GM12878 (cell line): ENCODE results near the gene STARD8. TPM values are rescaled to one million over a fixed set of nuclear protein-coding genes. Genes with fewer than 3 reads are reported as not detected.

ENCODE experiments used
- ATAC-seq: fragments of 200-7000 bp; cut with Tn5 transposase; 3 replicates; pipeline ENCODE4 v1.9.1; 2020; ENCODE audit warnings: mild to moderate bottlenecking, moderate library complexity
- BruUV-seq: library from RNA; stranded (reverse); fragments of 400-500 nt; replicated peaks from 2 replicates; lab custom pipeline; 2021; lab: Mats Ljungman, UMichigan
- CTCF ChIA-PET: fragments of 300-600 bp; sonication (Branson Sonifier 250); formaldehyde crosslinking; extraction: SDS; loops from one replicate; lab custom pipeline; 2021; ENCODE audit warnings: inconsistent platforms; lab: Yijun Ruan, JAX
- POLR2A ChIA-PET: fragments of 350-600 bp; formaldehyde crosslinking; extraction: SDS; loops from one replicate; lab custom pipeline; 2021; ENCODE audit warnings: inconsistent platforms; lab: Charles Lee
- RAD21 ChIA-PET: fragments of 300-600 bp; sonication (Branson Sonifier 250); formaldehyde crosslinking; loops from one replicate; lab custom pipeline; 2023; ENCODE audit warnings: antibody characterized with exemption; ENCODE audit not compliant: unreplicated experiment; lab: Charles Lee
- SMC1A ChIA-PET: fragments of 300-600 bp; sonication (Branson Sonifier 250); formaldehyde crosslinking; loops from one replicate; lab custom pipeline; 2023; ENCODE audit not compliant: unreplicated experiment, uncharacterized antibody; lab: Charles Lee
- DNase-seq: peaks from one replicate; pipeline ENCODE4 v3.0.0-alpha.2; 2011; ENCODE audit warnings: low read depth, low spot score
- FAIRE-seq: peaks from 3 replicates; lab custom pipeline; 2011; peaks lifted over from hg19 to GRCh38; lab: Jason Lieb, UNC
- H2AFZ ChIP-seq: 2 replicates; pipeline ENCODE4 v1.6.0; 2011; ENCODE audit warnings: low read depth, low read length, control low read depth; ENCODE audit not compliant: control insufficient read depth
- H3K27ac ChIP-seq: 2 replicates; pipeline ENCODE4 v1.5.1; 2011; ENCODE audit warnings: control low read depth; ENCODE audit not compliant: control insufficient read depth, insufficient read depth
- H3K27me3 ChIP-seq, 2 experiments: replicated peaks in 1 of 2; 2 replicates each; pipeline versions ENCODE4 v1.6.0 to v1.6.1; 2011; ENCODE audit warnings: low read length in 1 of 2; ENCODE audit not compliant: control insufficient read depth in 2 of 2, insufficient read depth in 2 of 2
- H3K36me3 ChIP-seq, 2 experiments: 2 replicates each; pipeline ENCODE4 v1.5.1; 2011; ENCODE audit warnings: low read length in 1 of 2; ENCODE audit not compliant: control insufficient read depth in 2 of 2, insufficient read depth in 2 of 2
- H3K4me1 ChIP-seq: 2 replicates; pipeline ENCODE4 v1.6.1; 2011; ENCODE audit warnings: mild to moderate bottlenecking, low read length, moderate library complexity, mixed read lengths; ENCODE audit not compliant: control insufficient read depth, insufficient read depth
- H3K4me2 ChIP-seq: 2 replicates; pipeline ENCODE4 v1.6.0; 2011; ENCODE audit warnings: control low read depth; ENCODE audit not compliant: control insufficient read depth, insufficient read depth
- H3K4me3 ChIP-seq: fragments of 200-600 bp; sonication (generic); 2 replicates; pipeline ENCODE4 v1.5.1; 2016
- H3K79me2 ChIP-seq: 2 replicates; pipeline ENCODE4 v1.6.0; 2011; ENCODE audit warnings: low read length; ENCODE audit not compliant: control insufficient read depth, insufficient read depth
- H3K9ac ChIP-seq: 2 replicates; pipeline ENCODE4 v1.8.0; 2011; ENCODE audit warnings: low read length, control low read depth, mixed read lengths; ENCODE audit not compliant: control insufficient read depth, insufficient read depth
- H3K9me3 ChIP-seq: replicated peaks from 3 replicates; pipeline ENCODE4 v1.5.1; 2011; ENCODE audit warnings: mild to moderate bottlenecking, low read length; ENCODE audit not compliant: control insufficient read depth, insufficient read depth
- H4K20me1 ChIP-seq: 2 replicates; pipeline ENCODE4 v1.6.0; 2011; ENCODE audit not compliant: control insufficient read depth, insufficient read depth
- MTA3 ChIP-seq: IDR thresholded peaks from 2 replicates; pipeline ENCODE4 v1.6.1; 2012; ENCODE audit warnings: low read length, inconsistent platforms, borderline replicate concordance
- RFX5 ChIP-seq: IDR thresholded peaks from 2 replicates; pipeline ENCODE4 v1.6.1; 2011; ENCODE audit warnings: low read depth, low read length, improper control_type of control experiment
- SREBF2 ChIP-seq: IDR thresholded peaks from 2 replicates; pipeline ENCODE4 v1.6.1; 2012; ENCODE audit warnings: mild to moderate bottlenecking, low read length
- SRF ChIP-seq, 2 experiments: IDR thresholded peaks; 2 replicates each; pipeline ENCODE4 v1.6.1; 2011; ENCODE audit warnings: low read depth in 2 of 2, low read length in 2 of 2, mild to moderate bottlenecking in 1 of 2, moderate library complexity in 1 of 2
- STAT3 ChIP-seq: IDR thresholded peaks from 2 replicates; pipeline ENCODE4 v1.6.1; 2011; ENCODE audit warnings: low read depth, low read length, improper control_type of control experiment
- TCF7 ChIP-seq: IDR thresholded peaks from 2 replicates; pipeline ENCODE4 v1.6.1; 2014; ENCODE audit warnings: antibody characterized with exemption, borderline replicate concordance
- ZNF384 ChIP-seq: IDR thresholded peaks from 2 replicates; pipeline ENCODE4 v1.6.1; 2012; ENCODE audit warnings: low read depth, mild to moderate bottlenecking, low read length, improper control_type of control experiment, borderline replicate concordance
- WGBS: methylation state at CpG from one replicate; pipeline ENCODE4 v1.1.6; 2016; ENCODE audit warnings: low lambda C conversion rate; ENCODE audit not compliant: insufficient replicate concordance, insufficient coverage; ENCODE audit errors: missing lambda C conversion rate; 5-methylcytosine and 5-hydroxymethylcytosine counted together
- in situ Hi-C: fragments of 300-500 bp; cut with MboI; formaldehyde crosslinking; loops from 9 replicates; pipeline ENCODE4 v1.14.3; 2018; ENCODE audit warnings: mixed read lengths
- intact Hi-C: fragments of 100-400 bp; cut with micrococcal nuclease; formaldehyde crosslinking; loops from one replicate; pipeline ENCODE4 v1.14.2; 2022; ENCODE audit not compliant: unreplicated experiment
- polyA plus RNA-seq, 11 experiments: library from polyadenylated mRNA; depleted of rRNA in 4 of 11; unstranded in 6 of 11; stranded (reverse) in 5 of 11; fragments of >200 nt; fragmentation: Nextera tagmentation in 4 of 11; fragmentation: Illumina TruSeq in 1 of 11; extraction: Ambion mirVana in 4 of 11; extraction: Trizol in 1 of 11; gene quantifications; 1 replicate in 1 of 11; 2 replicates in 10 of 11; pipeline versions ENCODE4 v1.2.1 to v1.2.3, GENCODE V29; 2011 to 2016; ENCODE audit warnings: inconsistent platforms in 2 of 11, missing spikeins in 2 of 11, low read depth in 1 of 11
- total RNA-seq, 4 experiments: library from RNA; depleted of rRNA in 3 of 4; stranded (reverse); fragments of >200 nt in 3 of 4; fragmentation: Illumina TruSeq in 1 of 4; extraction: Trizol in 1 of 4; gene quantifications; 2 replicates each; pipeline versions ENCODE4 v1.2.1 to v1.2.3, GENCODE V29; 2013 to 2021
- TF ChIP-seq, protein P1 (sequence below): IDR thresholded peaks from 2 replicates; pipeline ENCODE4 v1.6.1; 2012; ENCODE audit warnings: mild to moderate bottlenecking, low read depth, low read length
- TF ChIP-seq, protein P2 (sequence below): fragments of 450-650 bp; formaldehyde crosslinking; IDR thresholded peaks from 2 replicates; pipeline ENCODE4 v1.4.0; 2022; ENCODE audit warnings: mild to moderate bottlenecking, moderate library complexity
- TF ChIP-seq, protein P3 (sequence below), 3 experiments: IDR thresholded peaks in 2 of 3; conservative IDR thresholded peaks in 1 of 3; 2 replicates each; pipeline ENCODE4 v1.5.1; 2011; ENCODE audit warnings: low read depth in 3 of 3, low read length in 3 of 3, mild to moderate bottlenecking in 3 of 3, control low read depth in 2 of 3, moderate library complexity in 2 of 3, inconsistent platforms in 1 of 3, mixed read lengths in 1 of 3; ENCODE audit not compliant: control insufficient read depth in 2 of 3, insufficient read depth in 1 of 3; ENCODE audit errors: extremely low read depth in 1 of 3

STARD8 gene
- total and polyA plus RNA-seq, 10 of the 15 experiments (the other 5 are each of a cell fraction or from before 2014, with no cell fraction given): 0.03 to 0.14 (median 0.07) TPM; not detected in 6

DNA sequence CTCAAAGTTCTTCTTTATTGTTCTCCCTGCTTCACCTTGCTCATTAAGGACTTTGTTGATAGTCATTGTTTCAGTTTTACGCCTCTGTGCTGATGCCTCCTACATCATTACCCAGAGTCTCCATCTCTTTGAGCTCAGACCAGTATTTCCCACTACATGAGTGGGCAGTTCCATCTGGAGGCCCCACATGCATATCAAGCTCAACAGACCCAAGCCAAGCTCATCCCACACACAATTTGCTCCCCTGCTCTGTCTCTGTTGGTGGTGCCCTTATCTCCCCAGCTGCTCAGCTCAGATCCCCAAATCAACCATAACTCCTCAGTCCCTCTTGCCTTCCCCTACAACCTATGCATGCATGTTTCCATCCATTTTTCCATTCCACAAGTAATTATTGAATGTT is 96.3 kb downstream of the STARD8 start:
- Histone ChIP-seq H3K27ac (no peak overlapping the region), H3K36me3 (no peaks in the 10 kb centered on the region), H3K9me3 (no peaks in the 10 kb centered on the region), H3K4me3 (no peak overlapping the region), H3K79me2 (no peaks in the 10 kb centered on the region), H3K4me2 (no peak overlapping the region), H3K9ac (no peak overlapping the region), H4K20me1 (no peaks in the 10 kb centered on the region), H3K4me1 (no peaks in the 10 kb centered on the region), H3K27me3 (no peaks in the 10 kb centered on the region)
- FAIRE-seq: no peak
- intact Hi-C loops: no loop called here
- no peak for DNase-seq
- SMC1A ChIA-PET: no interaction called here
- RAD21 ChIA-PET: no interaction called here
- no TSS peak for BruUV-seq
- 8% methylated on average over 1 of the region's 1 CpG for WGBS
- CTCF ChIA-PET: interaction anchor here (3.4 kb wide), 1 partner anchor 10 kb away, joined by 15 read pairs; no protein-coding TSS in a partner anchor
- no peak for ATAC-seq
- TF ChIP-seq SRF (IDR thresholded peaks at IDR 0.05; ENCODE audit: low read depth in 2 of 2, low read length in 2 of 2): no peak
- no peak for TF ChIP-seq TCF7
- TF ChIP-seq, protein P1, sequence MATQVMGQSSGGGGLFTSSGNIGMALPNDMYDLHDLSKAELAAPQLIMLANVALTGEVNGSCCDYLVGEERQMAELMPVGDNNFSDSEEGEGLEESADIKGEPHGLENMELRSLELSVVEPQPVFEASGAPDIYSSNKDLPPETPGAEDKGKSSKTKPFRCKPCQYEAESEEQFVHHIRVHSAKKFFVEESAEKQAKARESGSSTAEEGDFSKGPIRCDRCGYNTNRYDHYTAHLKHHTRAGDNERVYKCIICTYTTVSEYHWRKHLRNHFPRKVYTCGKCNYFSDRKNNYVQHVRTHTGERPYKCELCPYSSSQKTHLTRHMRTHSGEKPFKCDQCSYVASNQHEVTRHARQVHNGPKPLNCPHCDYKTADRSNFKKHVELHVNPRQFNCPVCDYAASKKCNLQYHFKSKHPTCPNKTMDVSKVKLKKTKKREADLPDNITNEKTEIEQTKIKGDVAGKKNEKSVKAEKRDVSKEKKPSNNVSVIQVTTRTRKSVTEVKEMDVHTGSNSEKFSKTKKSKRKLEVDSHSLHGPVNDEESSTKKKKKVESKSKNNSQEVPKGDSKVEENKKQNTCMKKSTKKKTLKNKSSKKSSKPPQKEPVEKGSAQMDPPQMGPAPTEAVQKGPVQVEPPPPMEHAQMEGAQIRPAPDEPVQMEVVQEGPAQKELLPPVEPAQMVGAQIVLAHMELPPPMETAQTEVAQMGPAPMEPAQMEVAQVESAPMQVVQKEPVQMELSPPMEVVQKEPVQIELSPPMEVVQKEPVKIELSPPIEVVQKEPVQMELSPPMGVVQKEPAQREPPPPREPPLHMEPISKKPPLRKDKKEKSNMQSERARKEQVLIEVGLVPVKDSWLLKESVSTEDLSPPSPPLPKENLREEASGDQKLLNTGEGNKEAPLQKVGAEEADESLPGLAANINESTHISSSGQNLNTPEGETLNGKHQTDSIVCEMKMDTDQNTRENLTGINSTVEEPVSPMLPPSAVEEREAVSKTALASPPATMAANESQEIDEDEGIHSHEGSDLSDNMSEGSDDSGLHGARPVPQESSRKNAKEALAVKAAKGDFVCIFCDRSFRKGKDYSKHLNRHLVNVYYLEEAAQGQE: no peak
- TF ChIP-seq SREBF2: no peak
- no peak for TF ChIP-seq MTA3
- TF ChIP-seq, protein P2, sequence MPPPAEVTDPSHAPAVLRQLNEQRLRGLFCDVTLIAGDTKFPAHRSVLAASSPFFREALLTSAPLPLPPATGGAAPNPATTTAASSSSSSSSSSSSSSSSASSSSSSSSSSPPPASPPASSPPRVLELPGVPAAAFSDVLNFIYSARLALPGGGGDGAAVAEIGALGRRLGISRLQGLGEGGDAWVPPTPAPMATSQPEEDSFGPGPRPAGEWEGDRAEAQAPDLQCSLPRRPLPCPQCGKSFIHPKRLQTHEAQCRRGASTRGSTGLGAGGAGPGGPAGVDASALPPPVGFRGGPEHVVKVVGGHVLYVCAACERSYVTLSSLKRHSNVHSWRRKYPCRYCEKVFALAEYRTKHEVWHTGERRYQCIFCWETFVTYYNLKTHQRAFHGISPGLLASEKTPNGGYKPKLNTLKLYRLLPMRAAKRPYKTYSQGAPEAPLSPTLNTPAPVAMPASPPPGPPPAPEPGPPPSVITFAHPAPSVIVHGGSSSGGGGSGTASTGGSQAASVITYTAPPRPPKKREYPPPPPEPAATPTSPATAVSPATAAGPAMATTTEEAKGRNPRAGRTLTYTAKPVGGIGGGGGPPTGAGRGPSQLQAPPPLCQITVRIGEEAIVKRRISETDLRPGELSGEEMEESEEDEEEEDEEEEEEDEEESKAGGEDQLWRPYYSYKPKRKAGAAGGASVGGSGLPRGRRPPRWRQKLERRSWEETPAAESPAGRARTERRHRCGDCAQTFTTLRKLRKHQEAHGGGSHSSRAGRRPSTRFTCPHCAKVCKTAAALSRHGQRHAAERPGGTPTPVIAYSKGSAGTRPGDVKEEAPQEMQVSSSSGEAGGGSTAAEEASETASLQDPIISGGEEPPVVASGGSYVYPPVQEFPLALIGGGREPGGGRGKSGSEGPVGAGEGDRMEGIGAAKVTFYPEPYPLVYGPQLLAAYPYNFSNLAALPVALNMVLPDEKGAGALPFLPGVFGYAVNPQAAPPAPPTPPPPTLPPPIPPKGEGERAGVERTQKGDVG (CRISPR knock-in tag): no peak
- TF ChIP-seq RFX5: no peak
- no peak for TF ChIP-seq ZNF384
- TF ChIP-seq, protein P3, sequence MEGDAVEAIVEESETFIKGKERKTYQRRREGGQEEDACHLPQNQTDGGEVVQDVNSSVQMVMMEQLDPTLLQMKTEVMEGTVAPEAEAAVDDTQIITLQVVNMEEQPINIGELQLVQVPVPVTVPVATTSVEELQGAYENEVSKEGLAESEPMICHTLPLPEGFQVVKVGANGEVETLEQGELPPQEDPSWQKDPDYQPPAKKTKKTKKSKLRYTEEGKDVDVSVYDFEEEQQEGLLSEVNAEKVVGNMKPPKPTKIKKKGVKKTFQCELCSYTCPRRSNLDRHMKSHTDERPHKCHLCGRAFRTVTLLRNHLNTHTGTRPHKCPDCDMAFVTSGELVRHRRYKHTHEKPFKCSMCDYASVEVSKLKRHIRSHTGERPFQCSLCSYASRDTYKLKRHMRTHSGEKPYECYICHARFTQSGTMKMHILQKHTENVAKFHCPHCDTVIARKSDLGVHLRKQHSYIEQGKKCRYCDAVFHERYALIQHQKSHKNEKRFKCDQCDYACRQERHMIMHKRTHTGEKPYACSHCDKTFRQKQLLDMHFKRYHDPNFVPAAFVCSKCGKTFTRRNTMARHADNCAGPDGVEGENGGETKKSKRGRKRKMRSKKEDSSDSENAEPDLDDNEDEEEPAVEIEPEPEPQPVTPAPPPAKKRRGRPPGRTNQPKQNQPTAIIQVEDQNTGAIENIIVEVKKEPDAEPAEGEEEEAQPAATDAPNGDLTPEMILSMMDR (IDR thresholded peaks at IDR 0.05 in 2 of 3, conservative IDR thresholded peaks at IDR 0.05 in 1 of 3; ENCODE audit: control insufficient read depth in 2 of 3, extremely low read depth in 1 of 3, insufficient read depth in 1 of 3, low read depth in 3 of 3, low read length in 3 of 3): no peak
- TF ChIP-seq STAT3: no peak
- TF ChIP-seq, all 136 proteins: peak for 0
- in situ Hi-C loops: no loop called here
- POLR2A ChIA-PET: no interaction called here
- H2AFZ ChIP-seq: no peak overlapping the region
